Skeletal muscle cell (primary cell): ENCODE measurements around the gene EYA2.
A peak's percentile ranks its signal among the peaks of the same experiment; 100 is the strongest.

Experiments used
- DNase-seq: peaks from one replicate; pipeline ENCODE4 v3.0.0-alpha.2; 2010; ENCODE audit warnings: low read depth
- H3K4me3 ChIP-seq: 2 replicates; pipeline ENCODE4 v1.5.1; 2011; ENCODE audit warnings: low read depth, mild to moderate bottlenecking, control low read depth, low read length, moderate library complexity

Gene EYA2

DNA sequence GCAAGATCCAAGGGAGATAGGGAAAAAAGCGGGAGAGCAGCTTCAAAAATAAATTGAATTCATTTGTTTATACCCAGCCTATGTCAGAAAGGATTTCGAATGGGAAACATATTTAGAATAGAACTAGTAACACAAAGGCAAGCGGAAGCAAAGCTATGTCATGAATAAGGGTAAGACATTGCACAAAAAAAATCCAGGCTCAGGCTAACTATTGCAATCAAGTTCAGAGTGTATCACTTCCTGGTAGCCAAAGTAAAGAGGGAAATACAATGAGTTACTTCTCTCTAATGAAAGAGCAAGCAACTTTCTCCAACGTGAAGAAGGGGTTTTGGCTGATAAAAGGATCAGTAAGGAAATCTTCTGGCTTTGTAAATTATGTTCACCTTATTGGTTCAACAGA, 249.0 kb downstream of the EYA2 start:
- no peak for DNase-seq
- H3K4me3 ChIP-seq = no peak overlapping the region

DNA sequence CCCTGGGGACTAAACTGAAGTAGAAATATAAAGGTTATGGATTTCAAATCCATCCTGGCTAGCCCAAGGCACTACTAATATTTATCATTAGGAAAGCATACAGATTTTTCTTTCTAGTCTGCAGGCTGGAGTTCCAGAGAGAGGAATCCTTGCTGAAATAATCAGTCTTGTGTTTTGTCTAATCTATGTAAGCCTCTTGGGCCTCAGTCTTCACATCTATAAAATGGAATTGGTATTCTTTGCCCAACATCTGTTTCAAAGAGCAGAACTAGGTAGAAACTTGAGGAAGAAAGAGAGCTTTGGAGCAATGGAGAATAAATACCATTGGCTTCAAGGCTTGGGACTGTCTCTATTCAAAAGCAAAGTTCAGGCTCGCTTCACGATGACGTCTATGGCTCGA, 249.8 kb downstream of the EYA2 start:
- DNase-seq = no peak
- no peak overlapping the region for H3K4me3 ChIP-seq

DNA sequence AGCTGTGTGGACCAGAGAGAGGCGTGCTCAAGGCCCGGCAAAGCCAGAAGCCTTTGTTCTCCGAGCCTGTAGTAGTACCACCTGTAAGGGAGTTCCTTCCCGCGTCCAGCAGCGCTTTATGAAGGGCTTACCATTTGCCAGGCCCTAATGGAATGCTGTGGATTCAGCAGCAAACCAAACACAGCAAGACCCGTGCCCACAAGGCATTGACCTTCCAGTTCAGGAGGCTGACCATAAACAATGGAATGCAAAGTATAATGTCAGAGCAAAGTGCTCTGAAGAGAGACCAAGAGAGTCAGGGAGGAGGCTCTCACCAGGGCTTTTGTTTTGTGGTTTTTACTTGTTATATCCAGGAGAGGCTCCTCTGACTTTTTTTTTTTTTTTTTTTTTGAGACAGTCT, 252.0 kb downstream of the EYA2 start:
- peak; percentile 45 for DNase-seq
- H3K4me3 ChIP-seq = no peak overlapping the region

DNA sequence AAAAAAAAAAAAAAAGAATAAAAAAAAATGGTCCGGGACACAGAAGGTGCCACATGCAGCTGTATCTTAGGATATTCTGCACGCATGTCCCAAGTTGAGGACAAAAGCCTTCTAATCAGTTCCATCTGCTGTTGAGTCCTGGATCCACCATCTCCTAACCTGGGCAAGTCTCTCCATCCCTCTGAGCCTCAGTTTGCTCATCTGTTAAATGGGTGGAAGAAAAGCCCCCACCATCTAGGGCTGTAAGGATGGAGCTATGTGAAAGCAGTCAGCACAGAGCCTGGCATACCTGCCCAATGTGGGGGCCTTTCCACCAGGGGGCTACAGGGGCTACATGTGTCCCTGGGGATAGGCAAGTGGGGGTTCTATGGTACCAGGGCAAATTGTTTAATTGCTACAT, 253.4 kb downstream of the EYA2 start:
- no peak for DNase-seq
- H3K4me3 ChIP-seq = no peak overlapping the region

DNA sequence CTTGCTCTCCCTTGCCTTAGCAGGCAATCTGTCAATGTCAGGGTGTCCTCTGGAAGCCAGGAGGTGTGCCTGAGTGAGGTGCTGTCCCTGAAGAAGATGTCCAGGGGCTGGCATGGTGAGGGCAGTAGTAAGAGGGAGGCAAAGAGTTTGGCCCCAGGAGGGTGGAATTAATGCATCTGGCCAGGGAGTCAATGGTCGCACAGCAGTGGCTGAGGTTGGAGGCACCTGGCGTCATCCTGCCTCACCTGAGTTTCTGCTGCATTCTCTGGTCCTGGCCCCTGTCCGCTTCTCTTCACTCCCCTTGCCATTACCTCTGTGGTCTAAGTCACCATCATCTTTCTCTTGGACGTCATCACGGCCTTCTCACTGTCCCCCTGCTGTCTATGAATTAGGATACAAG, 255.3 kb downstream of the EYA2 start:
- no peak overlapping the region for H3K4me3 ChIP-seq

DNA sequence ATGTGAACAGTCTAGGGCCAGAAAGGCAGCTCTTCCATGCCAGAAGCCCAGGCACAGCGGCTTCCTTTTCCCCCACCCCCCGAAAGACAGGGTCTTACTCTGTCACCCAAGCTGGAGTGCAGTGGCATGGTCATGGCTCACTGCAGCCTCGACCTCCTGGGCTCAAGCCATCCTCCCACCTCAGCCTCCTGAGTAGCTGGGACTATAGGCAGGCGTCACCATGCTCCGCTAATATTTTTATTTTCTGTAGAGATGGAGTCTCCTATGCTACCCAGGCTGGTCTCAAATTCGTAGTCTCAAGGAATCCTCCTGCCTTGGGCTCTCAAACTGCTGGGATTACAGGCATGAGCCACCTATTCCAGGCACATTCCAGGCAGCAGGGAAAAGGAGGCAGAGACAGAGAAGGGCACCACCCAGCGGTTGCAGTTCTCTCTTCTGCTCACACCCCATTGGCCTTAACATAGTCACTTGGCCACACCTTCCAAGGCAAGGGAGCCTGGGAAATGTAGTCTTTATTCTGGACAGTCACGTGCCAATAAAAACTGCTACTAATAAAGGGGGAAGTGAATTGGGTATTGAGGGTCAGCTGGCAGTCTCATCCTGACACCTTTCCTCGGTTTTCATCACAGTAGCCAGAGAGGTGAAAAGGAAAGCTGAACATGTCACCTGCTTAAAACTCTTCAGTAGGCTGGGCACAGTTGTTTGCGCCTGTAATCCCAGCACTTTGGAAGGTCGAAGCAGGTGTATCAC, 255.9 kb downstream of the EYA2 start:
- no peak overlapping the region for H3K4me3 ChIP-seq
- DNase-seq = no peak

More for the DNA sequence above, 255.3 kb downstream of the EYA2 start:
- no peak for DNase-seq

DNA sequence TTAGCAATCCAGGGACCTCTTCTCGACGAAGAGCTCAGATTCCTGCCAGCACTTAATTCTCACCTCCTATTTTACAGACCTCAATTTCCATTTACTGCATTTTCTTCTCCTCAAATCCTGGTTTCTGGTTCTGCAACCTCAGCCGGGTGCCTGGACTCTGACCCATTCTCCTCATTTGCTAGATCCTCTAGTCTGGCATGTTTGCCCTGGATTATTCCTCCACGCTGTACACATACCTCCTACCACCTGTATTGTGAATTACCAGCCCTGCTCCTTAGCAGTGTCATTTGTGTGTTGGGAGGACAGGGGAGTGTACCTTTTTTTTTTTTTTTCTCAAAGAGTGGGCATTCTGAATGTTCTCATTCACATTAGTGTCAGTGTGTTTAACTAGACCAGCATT, 257.4 kb downstream of the EYA2 start:
- no peak for DNase-seq

DNA sequence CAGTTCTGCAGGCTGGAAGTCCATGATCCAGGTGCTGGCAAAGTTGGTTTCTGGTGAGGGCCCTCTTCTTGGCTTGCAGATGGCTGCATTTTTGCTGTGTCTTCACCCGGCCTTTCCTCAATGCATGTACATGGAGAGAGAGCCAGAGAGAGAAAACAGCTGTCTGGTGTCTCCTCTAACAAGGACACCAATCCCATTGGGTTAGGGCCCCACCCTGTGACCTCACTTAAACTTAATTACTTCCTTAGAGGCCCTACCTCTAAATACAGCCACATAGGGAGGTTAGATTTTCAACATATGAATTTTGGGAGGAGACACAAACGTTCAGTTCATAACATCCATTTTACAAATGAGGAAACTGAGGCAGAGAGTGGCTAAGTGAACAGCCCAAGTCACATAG, 259.4 kb downstream of the EYA2 start:
- H3K4me3 ChIP-seq = no peak overlapping the region
- DNase-seq = no peak

More for the DNA sequence above, 257.4 kb downstream of the EYA2 start:
- H3K4me3 ChIP-seq = no peak overlapping the region

DNA sequence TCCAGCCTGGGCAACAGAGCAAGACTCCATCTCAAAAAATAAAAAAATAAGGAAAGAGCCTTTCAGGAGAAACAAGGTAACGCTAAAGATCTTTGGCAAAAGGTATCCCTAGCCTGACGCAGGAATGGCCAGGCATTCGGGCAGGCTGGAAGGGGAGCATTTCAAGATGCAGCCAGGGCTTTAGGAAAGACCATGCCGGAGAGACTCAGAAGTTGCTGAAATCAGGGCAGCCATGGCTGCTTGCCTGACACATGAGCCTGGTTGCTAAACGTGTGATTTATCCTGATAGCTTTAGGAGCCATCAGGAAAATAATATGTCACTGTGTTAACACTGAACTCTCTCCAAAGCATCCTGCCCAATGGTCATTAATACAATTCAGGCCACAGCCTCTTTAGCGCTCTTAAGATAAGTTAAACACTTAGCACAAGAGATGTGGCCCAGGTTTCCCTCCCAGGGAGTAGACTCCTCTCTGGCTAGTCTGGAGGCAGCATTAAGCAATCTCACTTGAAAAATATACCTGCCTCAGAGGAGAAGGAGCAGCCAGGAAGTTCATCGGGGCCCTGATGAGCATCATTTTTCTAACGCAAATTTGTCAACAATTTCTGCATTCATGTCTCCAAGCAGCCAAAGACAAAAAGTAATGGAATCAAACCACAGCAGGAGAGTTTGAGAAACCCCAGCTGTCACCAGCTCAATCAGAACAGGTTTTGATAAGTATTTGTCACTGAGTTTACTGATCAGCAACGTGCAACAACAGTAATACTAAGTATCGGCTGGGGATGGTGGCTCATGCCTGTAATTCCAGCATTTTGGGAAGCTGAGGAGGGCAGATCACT, 261.9 kb downstream of the EYA2 start:
- H3K4me3 ChIP-seq = no peak overlapping the region

DNA sequence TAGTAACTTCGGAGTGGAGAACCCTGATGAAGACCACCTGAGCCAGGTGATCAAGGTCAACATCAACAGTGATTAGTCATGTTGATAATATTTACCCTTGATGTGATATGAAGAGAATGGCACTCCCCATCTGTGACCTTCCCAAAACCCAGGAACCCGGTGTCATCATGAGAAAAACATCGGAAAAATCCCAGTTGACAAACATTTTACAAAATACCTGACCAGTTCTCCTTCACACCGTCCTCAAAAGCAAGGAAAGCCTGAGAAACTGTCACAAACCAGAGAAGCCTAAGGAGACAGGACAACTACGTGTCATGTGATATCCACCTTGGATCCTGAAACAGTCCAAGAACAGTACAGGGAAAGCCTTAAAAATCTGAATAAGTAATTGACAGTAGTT, 264.5 kb downstream of the EYA2 start:
- DNase-seq = no peak
- H3K4me3 ChIP-seq = no peak overlapping the region

More for the DNA sequence above, 261.9 kb downstream of the EYA2 start:
- no peak for DNase-seq

DNA sequence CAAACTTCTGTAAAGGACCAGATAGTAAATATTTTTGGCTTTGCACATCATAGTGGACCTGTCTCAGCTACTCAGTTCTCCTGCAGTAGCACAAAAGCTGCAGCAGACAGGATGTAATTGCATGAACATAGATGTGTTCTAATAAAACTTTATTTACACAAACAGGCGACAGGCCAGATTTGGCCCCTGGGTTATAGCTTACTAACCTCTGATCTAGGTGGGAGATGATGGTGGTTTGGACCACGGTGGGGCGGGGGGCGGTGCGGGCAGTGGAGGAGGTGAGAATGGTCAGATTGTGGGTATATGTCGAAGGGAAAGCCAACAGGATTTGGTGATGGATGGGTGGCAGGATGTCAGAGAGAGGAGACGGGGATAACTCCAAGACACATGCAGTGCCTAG, 265.6 kb downstream of the EYA2 start:
- no peak for DNase-seq
- no peak overlapping the region for H3K4me3 ChIP-seq

DNA sequence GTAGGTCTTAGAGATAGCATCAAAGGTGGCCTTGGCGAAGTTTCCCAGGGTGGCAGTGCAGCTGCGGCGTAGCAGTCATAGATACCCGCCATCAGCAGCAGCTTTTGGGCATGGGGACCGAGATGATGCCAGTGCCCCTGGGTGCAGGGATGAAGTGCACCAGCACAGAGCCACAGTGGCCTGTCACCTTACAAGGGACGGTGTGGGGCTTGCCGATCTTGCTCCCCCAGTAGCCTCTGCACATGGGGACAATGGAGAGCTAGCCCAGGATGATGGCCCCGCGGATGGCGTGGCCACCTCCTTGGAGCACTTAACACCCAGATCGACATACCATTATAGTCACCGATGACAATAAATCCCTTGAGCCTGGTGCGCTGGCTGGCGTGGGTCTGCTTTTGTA, 266.3 kb downstream of the EYA2 start:
- H3K4me3 ChIP-seq = no peak overlapping the region
- no peak for DNase-seq

DNA sequence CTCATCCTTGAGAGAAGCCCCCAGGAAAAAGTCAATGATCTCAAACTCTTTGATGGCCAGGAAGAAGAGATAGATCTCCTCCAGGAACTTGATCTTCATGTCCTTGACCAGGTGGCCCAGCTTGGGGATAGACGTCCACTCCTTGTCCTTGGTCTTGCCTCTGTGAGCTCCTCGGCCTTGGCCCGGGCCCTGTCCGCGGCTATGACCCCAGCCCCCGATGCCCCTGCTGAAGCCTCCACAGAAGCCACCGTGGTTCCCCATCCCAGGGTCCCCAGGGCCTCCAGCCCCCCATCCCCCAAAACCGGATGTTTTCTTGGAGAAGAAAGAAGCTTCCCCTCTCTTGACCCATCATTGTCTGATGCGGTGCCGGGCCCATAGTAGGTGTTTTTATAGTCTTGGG, 266.8 kb downstream of the EYA2 start:
- DNase-seq = no peak
- no peak overlapping the region for H3K4me3 ChIP-seq

DNA sequence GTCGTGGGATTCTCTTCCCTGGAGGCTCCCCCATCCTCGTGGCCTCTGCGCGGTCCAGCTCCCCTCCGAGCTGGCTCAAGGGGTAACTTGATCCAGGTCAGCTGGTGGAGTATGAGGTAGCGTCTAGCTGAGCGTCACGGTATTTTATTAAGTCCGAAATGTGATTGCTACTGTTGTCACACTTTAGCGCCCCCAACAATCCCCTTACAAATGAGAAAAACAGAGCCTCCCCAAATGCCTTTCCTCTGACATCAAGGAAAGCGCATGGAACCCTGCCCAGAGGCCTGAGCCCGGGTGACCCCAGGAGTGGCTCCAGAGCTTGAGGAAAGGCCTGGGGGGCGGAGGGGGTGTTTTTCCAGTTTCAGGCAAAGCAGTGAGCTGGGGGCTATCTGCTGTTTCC, 269.5 kb downstream of the EYA2 start:
- no peak for DNase-seq

DNA sequence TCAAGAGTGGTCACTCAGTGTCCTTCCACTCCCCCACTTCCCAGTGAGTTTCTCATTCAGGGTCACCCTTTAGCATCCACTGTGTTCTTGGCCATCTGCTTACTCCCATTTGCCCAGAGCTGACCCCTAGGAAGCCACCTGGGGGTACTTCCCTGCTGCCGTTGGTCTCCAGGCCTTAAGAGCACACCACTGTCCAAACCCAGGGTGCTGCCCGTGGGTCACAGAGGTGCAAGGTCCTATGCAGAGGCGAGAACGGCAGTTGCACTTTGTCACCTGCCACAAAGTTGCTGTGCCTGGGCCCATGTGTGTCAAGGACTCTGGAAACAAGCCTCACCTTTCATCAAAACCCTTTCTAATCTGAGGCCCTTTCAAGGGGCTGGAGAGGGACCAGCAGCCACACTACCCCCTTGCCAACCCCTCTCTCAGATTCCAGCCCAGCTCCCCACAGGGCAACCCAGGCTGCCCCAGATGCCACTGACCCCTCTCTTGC, 270.8 kb downstream of the EYA2 start:
- DNase-seq = no peak
- H3K4me3 ChIP-seq = no peak overlapping the region

More for the DNA sequence above, 269.5 kb downstream of the EYA2 start:
- no peak overlapping the region for H3K4me3 ChIP-seq

DNA sequence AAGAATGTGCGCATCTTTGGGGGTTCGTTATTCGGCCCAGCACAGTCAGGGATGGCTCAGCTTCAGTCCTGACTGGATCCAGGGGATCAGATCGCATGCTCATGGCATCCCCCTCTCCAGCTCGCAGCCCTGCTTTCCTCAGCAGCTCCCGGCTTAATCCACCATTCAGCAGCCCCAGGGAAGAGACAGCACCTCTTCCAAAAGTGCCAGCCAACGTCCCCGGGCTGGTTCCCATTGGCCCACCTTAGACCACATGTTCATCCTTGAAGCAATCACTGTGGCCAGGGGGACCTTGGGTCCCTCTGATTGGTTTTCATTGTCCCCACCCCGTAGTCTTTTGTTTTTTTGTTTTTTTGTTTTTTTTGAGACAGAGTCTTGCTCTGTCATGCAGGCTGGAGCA, 273.2 kb downstream of the EYA2 start:
- DNase-seq = no peak
- H3K4me3 ChIP-seq = no peak overlapping the region

DNA sequence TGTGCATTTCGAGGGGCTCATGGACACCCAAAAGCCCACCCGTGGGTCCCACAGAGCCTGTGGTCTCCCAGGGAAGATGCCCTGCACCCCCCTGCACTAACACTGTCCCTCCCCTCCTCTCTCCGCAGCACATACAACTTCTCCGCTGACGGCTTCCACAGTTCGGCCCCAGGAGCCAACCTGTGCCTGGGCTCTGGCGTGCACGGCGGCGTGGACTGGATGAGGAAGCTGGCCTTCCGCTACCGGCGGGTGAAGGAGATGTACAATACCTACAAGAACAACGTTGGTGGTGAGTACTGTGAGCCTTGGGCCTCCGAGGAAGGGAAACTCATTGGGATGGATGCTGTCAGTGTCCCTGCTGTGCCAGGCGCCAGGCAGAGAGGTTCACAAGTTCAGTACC, 277.9 kb downstream of the EYA2 start:
- no peak for DNase-seq
- no peak overlapping the region for H3K4me3 ChIP-seq

DNA sequence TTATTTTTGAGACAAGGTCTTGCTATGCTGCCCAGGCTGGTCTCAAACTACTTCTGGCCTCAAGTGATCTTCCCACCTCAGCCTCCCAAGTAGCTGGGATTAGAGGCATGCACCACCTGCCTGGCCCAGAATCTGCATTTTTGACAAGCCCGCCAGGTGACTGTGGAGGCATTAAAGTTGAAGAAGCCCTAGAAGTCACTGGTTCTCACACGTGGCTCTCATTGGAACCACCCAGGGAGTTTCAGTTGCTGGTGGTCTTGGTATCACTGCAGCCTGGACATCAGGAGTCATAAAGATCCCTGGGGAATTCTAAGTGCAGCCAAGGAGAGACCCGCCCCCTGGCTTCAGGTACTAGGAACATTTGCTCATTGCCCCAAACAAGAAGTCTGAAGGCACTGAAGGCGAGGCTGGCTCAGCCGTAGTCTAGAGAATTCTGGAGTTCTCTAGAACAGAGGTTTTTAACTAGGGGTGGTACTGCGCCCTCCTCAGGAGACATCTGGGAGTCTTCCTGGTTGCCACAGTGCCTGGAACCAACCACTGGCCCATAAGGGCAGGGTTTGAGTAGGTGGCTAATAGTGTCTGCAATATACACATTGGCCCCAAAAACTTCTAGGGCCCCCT, 279.1 kb downstream of the EYA2 start:
- H3K4me3 ChIP-seq = no peak overlapping the region
- no peak for DNase-seq

DNA sequence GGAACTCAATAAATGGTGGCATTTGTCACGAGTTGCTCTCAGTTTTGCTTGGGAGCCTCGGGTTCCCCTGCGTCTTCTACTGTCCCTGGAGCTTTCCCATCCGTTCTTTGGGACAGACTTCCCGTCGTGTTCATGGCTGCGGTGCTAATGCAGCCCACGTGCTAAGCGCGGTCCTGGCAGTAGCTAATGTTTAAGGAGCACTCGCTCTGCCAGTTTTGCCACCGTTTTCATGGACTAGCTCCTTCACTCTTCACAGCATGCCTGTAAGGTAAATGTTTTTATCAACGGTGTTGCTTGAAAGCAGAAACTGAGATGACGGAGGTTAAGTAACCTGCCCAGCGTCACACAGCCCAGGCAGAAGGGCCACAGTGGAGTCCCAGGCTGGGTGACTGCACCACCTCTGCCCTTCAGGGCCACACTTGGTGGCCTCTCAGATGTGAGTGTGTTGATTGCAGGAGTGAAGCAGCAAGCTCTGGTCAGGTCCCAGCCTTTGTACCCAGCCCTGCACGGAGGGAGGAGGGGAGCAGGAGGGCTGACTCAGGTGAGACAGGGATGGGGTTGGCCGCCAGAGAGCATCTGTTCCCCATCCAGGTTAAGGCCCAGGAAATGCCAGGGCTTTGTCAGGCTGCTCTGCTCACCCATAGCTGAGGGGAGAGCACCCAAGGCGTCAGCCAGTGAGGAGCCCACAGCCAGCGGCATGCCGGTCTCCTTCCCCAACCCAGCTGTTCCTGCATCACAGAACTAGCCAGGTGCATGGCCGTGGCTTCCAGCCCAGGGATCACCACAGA, 280.0 kb downstream of the EYA2 start:
- no peak for DNase-seq
- no peak overlapping the region for H3K4me3 ChIP-seq

DNA sequence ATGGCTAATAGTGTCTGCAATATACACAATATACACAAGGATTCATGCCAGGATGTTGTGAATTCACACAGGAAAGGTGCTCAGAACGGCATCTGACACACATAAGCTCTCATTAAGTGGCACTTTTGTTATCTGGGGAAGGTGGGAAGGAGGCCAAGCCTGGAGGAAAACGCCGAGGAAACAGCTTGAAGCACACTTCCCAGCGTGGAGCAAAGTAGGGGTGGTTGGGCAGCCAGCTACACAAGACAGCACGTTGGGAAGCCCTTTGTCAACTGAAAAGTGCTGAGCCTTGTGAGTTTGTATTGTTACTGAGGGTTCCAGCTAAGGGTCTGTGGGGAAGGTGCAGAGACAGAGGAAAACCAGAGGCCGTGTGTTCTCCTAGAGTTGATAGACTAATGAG, 280.9 kb downstream of the EYA2 start:
- H3K4me3 ChIP-seq = no peak overlapping the region
- no peak for DNase-seq
